Sciatic nerve (tissue), 2 donors: ENCODE data around the gene COMMD1. TPM values are rescaled to one million over a fixed set of nuclear protein-coding genes. Genes with fewer than 3 reads are reported as not detected.
"Not testable (repeated sequence)": the region's sequence is repeated elsewhere in the genome, so short reads cannot be mapped to it uniquely, and the experiment has no call there.

ENCODE experiments used
- ATAC-seq: fragments of 200-7000 bp; cut with Tn5 transposase; one replicate; pipeline ENCODE4 v1.9.1; 2020; ENCODE audit warnings: mild to moderate bottlenecking, moderate library complexity
- DNase-seq: peaks from one replicate; pipeline ENCODE4 v3.0.0-alpha.2; 2020; ENCODE audit warnings: low spot score
- intact Hi-C: fragments of 100-400 bp; cut with DNase I; formaldehyde crosslinking; loops from one replicate; pipeline ENCODE4 v1.14.2; 2022
- total RNA-seq: library from RNA; stranded (reverse); fragmentation: NEBNext Ultra II Directional; extraction: Animal tissue kit (Norgen Biotek cat#: 25700); gene quantifications from one replicate; pipeline ENCODE4 v1.2.1, GENCODE V29; 2021
- donor health status: DM: no; HTN: no; CAD: no.
- donor health status: DM: no; HTN: no; CAD: no.

Gene COMMD1
- 30.1 TPM for total RNA-seq

DNA sequence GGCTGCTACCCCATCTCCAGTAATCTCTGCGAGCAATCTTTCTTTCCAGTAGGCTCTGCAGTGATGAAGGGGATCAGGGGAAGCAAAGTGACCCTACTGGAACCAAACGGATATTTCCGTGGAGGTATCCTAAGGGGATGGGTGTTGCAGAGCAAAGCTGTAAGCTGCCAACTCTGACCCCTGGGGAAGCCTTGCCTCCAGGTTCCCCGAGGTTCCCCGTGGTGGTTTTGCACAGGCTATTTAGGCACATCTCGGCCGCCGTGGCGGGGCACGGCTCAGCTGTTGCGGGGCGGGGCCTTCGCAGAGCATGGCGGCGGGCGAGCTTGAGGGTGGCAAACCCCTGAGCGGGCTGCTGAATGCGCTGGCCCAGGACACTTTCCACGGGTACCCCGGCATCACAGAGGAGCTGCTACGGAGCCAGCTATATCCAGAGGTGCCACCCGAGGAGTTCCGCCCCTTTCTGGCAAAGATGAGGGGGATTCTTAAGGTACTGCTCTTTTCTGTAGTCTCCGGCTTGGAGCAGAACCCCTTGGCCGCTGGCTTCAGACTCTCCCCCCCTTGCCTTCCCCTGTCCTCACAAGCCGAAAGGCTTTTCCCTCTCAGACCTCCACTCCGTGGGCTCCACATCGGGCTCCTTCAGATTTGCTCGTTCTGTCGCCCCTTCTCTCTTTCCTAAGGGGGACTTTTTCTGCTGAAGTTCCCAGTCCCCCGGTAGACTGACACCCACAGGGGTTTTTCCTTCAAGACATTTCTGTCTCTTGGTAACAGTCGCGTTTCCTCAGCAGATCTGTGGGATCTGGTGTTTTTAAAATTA, at the start of gene COMMD1:
COMMD1 (plus strand) TSS at position 303 of the 814 bp plus-strand sequence; CDS start at position 308, 5 bp downstream.
- DNase-seq, result peak; percentile 88
- peak; percentile 97 for ATAC-seq
- intact Hi-C loops, result no loop called here

DNA sequence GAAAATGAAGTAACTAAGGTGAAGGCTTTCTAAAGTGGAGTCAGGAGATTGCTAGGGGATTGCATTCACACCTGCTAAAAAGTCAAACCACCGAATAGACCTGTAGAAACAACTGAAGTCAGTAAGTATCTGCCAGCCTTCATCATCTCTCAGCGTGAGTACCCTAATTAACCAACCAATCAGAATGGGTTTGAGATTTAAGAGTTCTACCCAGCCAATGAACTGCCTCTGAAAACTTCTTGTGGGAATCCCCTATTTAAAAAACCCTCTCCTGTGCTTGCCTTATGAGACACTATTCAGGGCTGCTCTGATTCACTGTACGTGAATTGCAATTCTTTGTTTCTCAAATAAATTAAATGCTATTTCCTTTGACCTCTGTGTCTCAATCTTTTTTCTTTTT, 48.2 kb upstream of the COMMD1 start:
- no peak for ATAC-seq
- intact Hi-C loops, result no loop called here
- no peak for DNase-seq

DNA sequence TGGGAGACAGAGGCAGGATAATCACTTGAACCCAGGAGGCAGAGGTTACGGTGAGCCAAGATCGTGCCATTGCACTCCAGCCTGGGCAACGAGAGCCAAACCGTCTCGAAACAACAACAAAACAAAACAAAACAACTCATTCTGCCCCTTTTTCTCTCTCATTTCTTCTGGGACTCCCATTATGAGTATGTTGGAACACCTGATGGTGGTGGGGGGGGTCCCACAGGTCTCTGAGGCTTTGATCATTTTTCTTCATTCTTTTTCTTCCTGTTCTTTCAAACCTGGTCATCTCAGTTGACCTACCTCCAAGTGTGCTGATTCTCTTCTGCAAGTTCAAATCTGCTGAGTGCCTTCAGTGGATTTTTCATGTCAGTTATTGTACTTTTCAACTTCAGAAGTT, 43.4 kb upstream of the COMMD1 start:
- DNase-seq, result no peak
- ATAC-seq, result no peak
- intact Hi-C loops, result no loop called here

DNA sequence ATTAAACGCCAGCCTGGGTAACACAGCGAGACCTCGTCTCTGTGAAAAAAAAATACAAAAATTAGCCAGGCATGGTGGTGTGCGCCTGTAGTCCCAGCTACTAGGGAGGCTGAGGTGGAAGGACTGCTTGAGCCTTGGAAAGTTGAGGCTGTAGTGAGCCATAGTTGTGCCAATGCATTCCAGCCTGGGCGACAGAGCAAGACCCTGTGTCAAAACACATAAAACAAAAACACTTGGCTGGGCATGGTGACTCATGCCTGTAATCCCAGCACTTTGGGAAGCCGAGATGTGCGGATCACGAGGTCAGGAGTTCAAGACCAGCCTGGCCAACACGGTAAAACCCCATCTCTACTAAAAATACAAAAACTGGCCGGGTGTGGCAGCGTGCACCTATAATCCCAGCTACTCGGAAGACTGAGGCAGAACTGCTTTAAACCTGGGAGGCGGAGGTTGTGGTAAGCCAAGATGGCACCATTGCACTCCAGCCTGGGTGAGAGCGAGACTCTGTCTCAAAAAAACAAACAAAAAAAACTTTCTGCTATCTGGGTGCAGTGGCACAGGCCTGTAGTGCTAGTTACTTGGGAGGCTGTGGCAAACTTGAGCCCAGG, 38.9 kb upstream of the COMMD1 start:
- ATAC-seq, DNase-seq, intact Hi-C loops: not testable (repeated sequence)

DNA sequence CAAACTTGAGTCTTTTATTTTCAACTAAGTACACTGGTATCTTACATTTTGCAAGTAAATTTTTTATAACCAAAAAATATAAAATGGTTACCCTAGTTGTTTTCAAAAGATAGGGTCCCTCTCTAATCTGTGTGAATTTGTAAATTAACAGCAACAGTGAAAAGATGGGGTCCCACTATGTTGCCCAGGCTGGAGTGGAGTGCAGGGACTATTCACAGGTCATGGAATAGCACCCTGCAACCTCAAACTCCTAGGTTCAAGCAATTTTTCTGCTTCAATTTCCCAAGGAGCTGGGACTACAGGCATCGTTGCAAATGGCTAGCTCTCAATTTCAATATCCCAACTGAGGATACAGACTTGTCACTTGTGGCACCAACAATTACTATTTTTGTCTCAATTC, 29.1 kb upstream of the COMMD1 start:
- ATAC-seq (no peak), DNase-seq (no peak)
- intact Hi-C loops, result no loop called here

DNA sequence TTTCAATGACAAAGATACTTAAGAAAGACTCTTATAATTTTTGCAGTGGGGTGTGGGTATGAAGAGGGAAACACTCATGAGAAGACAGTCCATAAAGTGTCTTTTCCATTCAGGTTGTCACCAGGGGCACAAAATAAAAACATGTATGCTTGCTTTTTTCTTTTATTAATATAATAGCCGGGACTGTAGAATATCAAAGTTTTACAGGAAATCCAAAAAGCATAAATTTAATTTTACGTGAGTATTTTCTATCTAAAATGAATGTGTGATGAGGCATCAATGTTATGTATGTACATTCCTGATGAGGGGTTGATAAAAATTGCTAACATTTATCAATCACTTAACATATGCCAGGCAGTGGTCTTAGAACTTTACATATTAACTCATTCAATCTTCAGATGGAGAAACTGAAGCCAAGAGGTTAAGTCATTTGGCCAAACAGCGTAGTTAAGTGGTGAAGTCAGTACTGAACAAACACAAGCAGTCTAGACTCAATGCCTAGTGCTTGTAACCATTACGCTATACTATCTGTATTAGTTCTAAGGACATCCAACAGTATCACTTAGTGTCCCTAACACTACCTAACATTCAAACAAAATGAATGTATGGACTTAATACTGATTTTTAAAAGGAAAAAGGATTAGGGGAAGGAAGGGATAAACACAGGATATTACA, 27.8 kb upstream of the COMMD1 start:
- no peak for ATAC-seq
- intact Hi-C loops, result no loop called here
- DNase-seq, result no peak

DNA sequence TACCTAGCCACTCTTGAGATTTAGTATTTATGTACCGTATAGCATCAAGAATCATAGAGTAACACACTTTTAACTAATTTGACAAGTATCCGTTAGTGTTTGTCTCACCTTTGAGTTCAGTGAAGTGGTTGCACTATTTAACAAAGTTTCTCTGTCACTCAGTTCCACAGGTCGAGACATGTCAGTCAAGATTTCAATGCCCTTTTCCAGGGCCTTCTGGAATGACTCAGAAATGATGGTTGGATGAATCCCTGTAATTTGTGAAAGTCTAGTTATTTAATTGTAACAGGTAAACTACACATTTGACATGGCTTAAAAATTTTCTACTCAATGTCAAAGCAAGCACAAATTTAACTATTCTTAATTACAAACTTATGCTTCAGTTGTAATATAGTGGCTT, 26.7 kb upstream of the COMMD1 start:
- DNase-seq, result no peak
- intact Hi-C loops, result no loop called here
- no peak for ATAC-seq

DNA sequence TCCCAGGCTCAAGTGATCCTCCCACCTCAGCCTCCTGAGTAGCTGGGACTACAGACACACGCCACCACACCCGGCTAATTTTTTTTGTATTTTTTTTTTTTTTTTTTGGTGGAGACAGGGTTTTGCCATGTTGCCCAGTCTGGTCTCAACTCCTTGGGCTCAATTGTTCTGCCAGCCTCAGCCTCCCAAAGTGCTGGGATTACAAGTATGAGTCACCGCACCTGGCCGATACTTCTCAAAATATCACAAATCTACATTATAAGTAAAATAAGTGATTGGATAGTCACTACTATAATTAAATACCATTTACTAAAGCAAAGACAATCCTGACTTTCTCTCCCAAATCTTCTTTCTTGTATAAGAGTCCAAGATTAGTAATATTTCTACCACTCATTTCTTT, 26.1 kb upstream of the COMMD1 start:
- intact Hi-C loops, result not testable (repeated sequence)

DNA sequence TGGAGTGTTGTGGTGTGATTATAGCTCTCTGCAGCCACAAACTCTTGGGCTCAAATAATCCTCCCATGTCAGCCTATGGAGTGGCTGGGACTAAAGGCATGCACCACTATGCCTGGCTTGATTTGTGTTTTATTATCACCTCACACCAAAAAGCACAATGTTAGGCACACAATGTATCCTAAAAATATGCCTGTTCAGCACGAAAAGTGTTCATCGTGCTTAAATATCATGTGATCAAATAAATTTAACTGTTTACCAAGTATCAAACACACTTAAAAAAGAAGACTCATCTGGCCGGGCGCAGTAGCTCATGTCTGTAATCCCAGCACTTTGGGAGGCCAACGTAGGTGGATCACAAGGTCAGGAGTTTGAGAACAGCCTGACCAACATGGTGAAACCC, 22.6 kb upstream of the COMMD1 start:
- DNase-seq (no peak), ATAC-seq (no peak)
- intact Hi-C loops, result no loop called here

More for the DNA sequence above, 26.1 kb upstream of the COMMD1 start:
- not testable (repeated sequence) for DNase-seq, ATAC-seq

DNA sequence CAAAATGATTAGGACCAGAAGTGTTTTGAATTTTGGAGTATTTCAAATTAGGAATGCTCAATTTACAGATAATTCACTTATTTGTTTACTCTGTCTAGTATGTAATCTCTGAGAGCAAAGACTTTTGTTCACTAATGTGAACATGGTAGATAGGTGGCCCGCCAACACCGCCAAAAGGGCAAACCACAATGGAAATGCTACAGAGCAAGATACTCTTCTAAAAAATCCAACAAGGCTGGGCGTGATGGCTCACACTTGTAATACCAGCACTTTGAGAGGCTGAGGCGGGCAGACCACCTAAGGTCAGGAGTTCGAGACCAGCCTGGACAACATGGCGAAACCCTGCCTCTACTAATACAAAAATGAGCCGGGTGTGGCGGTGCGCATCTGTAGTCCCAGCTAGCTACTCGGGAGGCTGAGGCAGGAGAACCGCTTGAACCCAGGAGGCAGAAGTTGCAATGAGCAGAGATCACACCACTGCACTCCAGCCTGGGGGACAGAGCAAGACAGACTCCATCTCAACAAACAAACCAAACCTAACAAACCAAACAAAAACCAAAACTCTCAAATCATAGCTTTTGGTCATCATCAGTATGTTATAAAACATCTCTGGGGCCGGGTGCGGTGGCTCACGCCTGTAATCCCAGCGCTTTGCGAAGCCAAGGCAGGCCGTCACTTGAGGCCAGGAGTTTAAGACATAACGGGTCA, 19.4 kb upstream of the COMMD1 start:
- intact Hi-C loops, result no loop called here
- DNase-seq, result no peak
- no peak for ATAC-seq

DNA sequence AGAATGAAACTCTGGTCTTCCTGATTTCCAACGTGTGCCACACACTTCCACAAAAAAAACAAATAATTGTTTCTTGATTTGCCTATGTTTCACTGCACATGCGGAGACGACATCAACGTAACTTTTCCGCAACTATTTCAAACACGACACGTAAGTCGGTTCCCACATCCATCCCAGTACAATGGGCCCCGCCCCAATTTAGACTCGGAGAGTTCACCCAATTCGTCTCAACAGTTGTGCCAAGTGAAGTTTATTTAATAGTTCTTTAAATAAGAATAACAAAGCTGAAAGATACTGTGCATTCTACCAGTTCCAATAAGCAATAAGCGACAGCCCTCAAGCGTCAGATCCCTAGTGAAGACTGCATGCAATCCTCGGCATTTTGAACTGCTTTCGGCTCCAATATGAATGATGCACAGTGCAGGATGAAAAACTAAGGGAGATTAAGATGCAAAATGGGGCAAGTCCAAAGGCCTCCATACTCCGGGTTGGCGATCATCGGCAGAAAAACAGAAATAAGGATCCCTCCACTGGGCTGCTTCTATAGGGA, 17.7 kb upstream of the COMMD1 start:
- DNase-seq, result no peak
- intact Hi-C loops, result no loop called here
- no peak for ATAC-seq

DNA sequence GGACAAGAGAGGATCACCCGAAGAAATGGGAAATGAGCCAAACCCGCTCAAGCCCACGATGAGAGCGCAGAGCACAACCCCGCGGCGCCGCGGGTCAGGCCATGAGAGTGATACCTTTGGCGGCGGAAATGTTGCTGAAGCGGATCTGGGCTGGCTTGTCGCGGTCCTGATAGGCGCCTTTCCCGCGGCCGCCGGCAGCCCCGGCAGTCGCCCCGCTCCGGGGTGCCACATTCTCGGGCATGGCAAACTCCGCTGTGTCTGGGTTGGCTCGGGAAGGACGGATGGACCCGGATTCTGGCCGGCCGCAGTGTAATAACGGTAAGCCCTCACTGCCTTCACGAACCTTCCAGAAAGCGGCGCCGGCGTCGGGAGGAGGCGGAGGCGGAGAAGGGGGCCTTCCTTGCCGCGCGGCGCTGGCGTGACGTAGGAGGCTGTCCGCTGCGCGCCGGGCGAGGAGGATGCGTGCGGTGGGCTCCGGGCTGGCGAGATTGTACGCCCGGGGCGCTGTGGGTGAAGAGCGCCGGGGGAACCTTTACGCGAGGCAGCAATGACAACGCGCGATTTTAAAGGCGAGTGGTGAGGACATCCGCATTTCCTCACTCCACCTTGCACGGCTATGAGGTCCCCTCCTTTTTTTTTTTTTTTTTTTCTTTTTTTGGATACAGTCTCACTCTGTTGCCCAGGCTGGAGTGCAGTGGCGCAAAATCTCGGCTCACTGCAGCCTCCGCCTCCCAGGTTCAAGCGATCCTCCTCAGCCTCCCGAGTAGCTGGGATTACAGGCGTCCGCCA, 17.0 kb upstream of the COMMD1 start, which contains the start of gene CCT4:
CCT4 (minus strand) TSS at position 390 of the 789 bp plus-strand sequence; CDS start at position 241, 149 bp downstream.
- DNase-seq (peak; percentile 93), ATAC-seq (peak; percentile 95)
- intact Hi-C loops, result no loop called here

DNA sequence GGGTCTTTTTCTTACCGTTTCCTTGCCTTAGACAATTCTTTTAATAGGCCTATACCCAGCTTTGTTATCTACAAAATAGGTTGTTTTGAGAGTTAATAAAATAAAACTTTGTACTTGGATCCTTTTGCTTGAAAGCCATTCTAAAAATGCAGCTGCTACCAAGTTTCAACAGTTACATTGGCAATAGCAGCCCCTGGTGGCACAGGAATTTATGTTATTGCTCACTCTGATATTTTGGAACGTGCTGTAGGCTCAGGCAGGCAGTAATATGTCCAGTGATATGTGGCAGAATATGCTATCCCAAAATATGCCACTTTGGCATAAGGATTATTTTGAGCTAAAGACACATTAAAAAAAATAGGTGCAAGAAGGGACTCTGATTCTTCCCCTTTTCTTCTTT, 6.7 kb upstream of the COMMD1 start:
- ATAC-seq (no peak), DNase-seq (no peak)
- intact Hi-C loops, result no loop called here

DNA sequence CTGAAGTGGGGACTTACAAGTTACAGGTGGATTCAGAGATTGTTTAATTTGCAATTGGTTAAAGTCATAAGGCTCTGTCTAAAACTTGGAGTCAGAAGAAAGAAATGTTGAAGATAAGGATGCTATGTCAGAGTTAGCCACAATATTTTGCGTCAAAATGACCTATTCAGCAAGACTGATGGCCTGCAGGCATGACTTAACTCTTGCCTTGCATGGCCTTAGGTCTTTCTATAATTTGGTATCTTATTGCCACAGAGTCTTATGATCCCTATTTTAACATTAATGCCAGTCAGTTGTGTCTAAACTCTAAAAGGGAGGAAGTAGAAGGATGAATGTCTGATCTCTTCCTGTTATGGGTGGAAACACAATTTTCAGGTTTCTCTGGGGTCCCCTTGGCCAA, 5.2 kb upstream of the COMMD1 start:
- DNase-seq (no peak), ATAC-seq (no peak)
- intact Hi-C loops, result no loop called here

DNA sequence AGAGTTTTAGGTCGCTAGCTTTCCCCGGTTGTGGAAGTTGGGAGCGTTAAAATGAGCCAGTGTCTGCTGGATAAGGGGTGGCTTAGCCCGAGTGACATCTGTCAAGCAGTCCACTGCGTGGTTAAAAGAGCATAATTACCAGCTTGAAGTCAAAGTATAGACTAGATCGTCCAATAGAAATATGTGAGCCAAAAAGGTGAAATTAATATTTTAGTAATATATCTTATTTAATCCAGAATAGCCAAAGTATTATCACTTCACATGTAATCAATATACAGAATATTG, 654 bp downstream of the COMMD1 start:
- ATAC-seq, result no peak
- intact Hi-C loops, result no loop called here
- no peak for DNase-seq

DNA sequence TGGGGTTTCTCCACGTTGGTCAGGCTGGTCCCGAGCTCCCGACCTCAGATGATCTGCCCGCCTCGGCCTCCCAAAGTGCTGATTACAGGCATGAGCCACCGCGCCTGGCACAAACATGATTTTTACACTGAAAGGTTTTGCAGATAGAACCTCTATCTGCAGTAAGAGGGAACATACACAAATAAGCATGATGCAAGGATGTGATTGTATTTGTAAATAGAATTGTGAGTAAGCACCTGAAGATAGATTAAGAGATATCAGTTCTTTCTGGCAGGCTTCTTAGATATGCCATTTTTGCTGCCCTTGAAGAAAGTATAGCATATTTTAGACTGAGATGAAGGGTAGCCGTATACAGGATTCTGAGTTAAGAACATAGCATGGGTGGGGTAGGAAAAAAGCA, 3.6 kb downstream of the COMMD1 start:
- ATAC-seq (no peak), DNase-seq (no peak)
- intact Hi-C loops, result no loop called here

DNA sequence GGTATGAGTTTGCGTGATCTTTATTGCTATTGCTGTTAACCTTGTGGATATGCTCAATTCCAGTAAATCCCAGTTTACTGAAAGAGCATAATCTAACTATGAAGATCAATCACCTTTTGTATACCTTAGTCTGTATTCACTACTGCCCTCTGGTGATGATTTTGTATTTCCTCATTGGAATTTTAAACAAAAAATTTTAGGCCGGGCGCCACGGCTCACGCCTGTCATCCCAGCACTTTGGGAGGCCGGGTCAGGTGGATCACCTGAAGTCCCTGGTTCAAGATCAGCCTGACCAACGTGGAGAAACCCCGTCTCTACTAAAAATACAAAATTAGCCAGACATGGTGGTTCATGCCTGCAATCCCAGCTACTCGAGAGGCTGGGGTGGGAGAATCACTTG, 5.1 kb downstream of the COMMD1 start:
- intact Hi-C loops, result no loop called here
- no peak for DNase-seq
- ATAC-seq, result no peak

DNA sequence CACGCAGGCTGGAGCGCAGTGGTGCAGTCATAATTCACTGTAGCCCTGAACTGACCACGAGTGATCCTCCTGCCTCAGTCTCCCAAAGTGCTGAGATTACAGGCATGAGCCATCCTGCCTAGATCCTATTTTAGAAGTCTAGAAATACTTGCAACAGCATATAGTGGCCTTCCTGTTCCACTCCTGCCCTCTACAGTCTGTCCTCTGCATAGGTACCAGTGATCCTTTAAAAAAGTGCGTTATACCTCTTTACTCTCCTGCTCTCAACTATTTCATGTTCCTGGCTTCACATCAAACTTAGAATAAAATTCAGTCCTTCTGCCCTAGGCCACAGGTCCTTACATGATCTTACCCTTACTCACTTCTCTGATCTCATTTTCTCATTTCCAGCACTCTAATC, 6.0 kb downstream of the COMMD1 start:
- no peak for ATAC-seq
- intact Hi-C loops, result no loop called here
- no peak for DNase-seq

DNA sequence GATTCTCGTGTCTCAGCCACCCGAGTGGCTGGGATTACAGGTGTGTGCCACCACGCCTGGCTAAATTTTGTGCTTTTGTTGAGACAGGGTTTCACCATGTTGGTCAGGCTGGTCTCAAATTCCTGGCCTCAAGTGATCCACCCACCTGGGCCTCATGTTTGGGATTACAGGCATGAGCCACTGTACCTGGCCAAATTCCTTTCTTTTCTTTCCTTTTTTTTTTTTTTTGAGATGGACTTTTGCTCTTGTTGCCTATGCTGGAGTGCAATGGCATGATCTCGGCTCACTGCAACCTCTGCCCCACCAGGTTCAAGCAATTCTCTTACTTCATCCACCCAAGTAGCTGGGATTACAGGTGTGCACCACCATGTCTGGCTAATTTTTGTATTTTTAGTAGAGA, 9.3 kb downstream of the COMMD1 start:
- intact Hi-C loops, ATAC-seq, DNase-seq: not testable (repeated sequence)
